Suprapubic skin (tissue), 3 donors: ENCODE data around the gene ZNF518A.

Experiments used
- CTCF ChIP-seq, 2 donors: fragments of 200-600 bp in 1 of 2; fragments of 450-650 bp in 1 of 2; sonication (generic) in 1 of 2; IDR thresholded peaks; one replicate each; pipeline ENCODE4 v1.5.1; 2016 to 2019; ENCODE audit warnings: antibody characterized with exemption in 2 of 2, mild to moderate bottlenecking in 1 of 2, moderate library complexity in 1 of 2
- POLR2A ChIP-seq, 2 donors: fragments of 450-650 bp; IDR thresholded peaks; one replicate each; pipeline ENCODE4 v1.6.1; 2017; ENCODE audit warnings: antibody characterized with exemption in 2 of 2, mild to moderate bottlenecking in 2 of 2, moderate library complexity in 2 of 2

GRCh38 chr10:96168546-96168945 lies 38.4 kb downstream of the ZNF518A start:
- TF ChIP-seq CTCF (IDR thresholded peaks at IDR 0.05) (no peak), POLR2A (IDR thresholded peaks at IDR 0.05) (no peak)
